SK-N-DZ (cell line): ENCODE data around the gene KLHDC8B. TPM values are rescaled to one million over a fixed set of nuclear protein-coding genes. Genes with fewer than 3 reads are reported as not detected.

Source experiments
- DNase-seq: peaks from one replicate; pipeline ENCODE4 v3.0.0-alpha.2; 2015; ENCODE audit warnings: low spot score
- polyA plus RNA-seq, 2 experiments: library from polyadenylated mRNA; depleted of rRNA; stranded (reverse); fragments of >200 nt; gene quantifications; 2 replicates each; pipeline ENCODE4 v1.2.3, GENCODE V29; 2014

KLHDC8B gene
- polyA plus RNA-seq (2014; cell fraction: cytosol; rRNA removed): 43.5 and 46.8 TPM in 2 replicates
- polyA plus RNA-seq (2014; cell fraction: nucleus; rRNA removed): 60.2 and 63.4 TPM in 2 replicates

DNA sequence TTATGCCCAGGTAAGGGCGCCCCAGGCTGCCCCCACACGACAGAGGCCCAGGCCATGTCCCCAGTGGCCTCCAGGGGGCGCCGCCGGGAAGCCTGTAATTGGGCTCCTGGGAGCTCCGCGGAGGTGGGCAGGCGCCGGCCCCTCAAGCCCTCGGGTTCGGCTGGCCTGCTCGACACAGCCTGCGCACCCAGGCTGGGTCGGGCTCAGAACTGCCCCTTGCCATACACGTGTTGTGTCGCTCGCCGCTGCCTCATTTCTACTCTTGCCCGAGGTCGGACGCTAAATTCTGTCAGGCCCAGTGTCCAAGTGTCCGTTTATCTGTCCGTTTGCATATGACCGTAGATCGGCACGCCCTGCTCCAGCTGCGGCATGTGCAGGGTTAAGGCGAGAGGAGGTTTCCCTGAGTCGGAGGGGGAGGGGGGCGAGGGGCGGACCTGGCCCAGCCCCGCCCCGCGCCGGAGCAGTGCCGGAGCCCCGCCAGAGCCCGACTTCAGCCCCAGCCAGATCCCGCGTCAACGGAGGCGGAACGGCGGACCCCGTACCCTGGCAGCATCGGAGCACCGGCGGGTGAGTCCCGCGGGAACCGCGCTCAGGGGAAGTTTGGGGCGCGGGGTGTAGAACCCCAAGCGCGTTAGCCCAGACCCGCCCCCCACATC lies at the start of gene KLHDC8B:
KLHDC8B (plus strand) TSS at position 480 of the 656 bp plus-strand sequence. CDS start 1,172 bp downstream, outside the sequence.
- peak; percentile 87 for DNase-seq

DNA sequence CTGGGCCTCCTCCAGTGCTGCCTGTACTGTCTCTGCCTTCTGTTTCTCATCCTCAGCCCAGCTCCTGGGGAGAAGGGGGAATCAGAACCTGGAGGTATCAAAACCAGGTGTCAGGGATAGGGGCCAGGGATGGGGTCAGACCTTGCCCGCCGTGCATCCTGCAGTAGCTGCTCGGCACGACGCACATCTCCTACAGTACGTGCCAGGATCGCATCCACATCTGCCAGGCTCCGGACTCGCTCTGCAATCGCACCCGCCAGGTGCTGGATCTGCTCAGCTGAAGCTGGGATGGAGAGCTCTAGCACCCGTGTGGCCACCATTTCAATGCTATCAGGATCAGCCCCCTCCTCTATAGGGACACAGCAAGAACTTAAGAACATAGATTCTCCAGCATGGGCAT lies 49.4 kb upstream of the KLHDC8B start:
- DNase-seq: no peak

DNA sequence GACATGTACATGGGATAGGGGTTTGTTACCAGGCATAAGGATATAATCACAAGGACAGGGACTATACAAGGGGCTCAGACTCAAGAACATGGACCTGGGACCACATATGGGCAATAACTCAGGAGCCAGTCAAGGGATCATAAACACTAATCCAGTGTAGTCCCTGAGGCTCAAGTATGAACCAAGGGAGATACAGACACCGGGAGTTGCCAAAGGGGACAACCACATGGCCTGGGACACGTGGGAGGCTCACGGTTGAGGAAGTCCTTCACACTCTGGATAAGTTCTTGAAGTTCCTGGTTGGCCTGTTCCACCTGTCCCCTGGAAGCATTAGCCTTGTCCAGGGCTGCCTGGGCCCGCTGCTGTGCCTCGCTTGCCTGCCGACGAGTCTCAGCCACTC lies 48.9 kb upstream of the KLHDC8B start:
- no peak for DNase-seq

DNA sequence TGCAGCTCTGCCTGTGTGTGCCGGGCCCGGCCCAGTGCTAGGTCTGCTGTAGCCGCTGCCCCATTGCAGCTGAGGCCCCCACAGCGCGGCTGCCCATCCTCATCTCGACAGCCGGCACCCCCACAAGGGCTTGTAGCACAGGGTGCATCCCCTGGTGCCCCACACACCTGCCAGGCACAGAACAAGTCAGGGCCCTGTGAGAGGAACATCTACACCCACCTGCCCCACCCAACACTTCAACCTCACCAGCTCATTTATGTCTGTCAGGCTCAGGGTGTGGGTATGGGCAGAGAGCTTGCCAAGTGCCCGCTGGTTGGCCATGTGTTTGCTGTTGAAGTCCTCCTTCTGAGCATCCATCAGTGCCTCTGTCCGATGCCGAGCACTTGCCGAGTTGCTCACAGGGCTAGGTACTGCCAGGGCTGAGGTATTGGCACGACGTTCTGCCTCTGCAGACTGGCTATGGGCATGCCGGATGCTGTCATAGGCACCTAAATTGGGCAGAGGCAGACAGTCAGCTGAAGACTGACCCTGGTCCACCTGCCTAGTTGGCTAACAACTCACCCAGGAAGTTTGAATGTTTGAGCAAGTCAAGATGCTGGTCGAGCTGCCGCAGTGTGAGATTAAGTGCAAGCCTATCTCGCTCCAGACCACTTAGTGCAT lies 48.4 kb upstream of the KLHDC8B start:
- no peak for DNase-seq

DNA sequence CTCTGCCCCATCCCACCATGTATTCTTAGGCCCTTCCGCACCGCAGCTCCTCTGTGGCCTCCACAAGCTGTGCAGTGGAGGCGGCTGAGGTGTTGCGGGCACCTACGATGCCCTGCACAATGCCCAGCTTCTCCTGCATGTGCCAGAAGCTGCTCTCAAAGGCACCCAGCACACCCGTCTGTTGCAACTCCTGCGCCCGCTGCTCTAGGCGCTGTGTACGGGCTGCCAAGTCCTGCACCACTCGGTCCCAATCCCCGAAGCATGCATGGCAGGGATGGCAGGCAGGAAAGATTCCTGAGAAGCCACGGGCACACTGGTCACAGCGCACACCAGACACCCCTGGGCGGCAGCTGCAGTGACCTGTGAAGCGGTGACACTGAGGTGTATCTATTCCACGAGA lies 47.7 kb upstream of the KLHDC8B start:
- DNase-seq: no peak

DNA sequence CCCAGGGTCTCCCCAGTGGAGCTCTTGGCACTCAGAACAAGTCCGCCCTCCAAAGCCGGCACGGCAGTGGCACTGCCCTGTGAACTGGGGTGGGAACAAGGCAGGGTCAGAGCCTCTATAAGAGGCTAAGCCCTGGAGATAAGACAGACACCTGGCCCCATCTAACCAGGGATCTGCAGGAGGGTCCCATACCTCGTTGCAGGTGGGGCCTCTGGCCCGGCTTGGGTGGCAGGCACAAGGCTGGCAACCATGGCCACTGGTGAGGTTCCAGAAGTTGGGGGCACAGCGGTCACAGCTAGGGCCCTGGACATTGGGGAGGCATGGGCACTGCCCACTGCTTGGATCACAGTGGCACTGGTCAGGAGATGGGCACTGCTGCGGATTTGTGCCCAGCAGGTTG lies 47.2 kb upstream of the KLHDC8B start:
- no peak for DNase-seq

DNA sequence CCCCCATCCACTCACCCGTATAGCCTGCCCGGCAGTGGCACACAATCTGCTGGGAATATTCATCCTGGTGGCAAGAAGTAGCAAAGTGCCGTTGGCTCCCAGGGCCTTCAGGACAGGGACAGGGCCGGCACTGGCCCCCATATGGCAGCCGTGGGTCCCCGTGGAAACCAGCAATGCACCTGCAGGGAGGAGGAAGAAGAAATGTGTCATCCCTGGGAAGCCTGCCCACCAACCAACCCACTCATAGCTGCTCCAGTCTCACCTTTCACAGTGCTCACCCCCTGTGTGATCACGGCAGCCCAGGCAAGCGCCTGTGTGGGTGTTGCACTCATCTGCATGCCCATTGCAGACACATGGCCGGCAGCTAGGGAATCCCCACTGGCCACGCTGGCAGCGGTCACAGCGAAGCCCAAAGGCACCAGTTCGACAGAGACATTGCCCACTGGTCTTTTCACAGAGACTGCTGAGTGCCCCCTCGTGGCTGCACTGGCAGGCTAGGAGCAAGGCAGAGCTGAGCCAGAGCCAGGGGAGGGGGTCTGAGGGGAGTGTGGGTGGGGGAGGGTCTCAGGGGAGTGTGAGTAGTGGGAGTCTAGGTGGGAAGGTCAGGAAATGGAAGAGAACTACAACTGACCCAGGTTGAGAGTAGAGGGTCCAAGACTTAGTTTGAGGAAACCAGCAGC lies 46.3 kb upstream of the KLHDC8B start:
- DNase-seq: no peak

DNA sequence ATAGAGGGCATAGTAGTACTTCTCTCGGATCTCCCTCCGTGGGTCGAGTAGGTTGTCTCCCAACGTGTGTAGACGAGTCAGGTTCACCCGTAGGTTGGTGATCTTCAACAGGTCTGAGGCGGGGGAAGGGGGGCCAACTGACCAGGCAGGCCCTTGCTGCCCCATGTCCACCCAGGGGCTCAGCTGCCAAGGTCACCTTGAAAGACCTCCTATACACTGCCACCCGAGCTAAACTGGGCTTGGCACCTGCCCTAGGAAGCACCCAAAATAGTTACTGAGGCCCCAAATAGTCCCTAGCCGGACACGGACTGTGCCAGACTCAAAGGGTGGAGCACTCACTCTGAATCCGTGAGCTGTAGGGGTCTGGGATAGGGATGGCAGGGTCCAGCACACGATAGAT lies 40.4 kb upstream of the KLHDC8B start:
- DNase-seq: no peak

DNA sequence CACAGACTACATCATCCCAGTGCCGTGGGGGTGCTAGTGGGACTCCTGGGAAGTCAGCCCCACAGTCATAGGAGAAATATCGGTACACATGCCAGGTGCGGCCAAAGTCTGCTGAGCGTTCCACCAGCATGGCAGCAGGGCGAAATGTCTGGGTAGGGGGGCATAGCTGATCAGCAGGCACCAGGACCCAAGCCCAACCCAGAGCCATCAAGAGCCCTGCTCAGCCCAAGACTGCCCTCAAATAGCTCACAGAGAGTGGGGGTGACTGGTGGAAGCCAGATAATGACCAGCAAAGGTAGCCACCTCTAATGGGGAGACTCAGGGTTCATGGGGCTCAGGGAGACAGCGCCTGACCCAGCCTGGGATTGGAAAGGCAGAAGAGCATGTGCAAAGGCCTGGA lies 39.8 kb upstream of the KLHDC8B start:
- no peak for DNase-seq

DNA sequence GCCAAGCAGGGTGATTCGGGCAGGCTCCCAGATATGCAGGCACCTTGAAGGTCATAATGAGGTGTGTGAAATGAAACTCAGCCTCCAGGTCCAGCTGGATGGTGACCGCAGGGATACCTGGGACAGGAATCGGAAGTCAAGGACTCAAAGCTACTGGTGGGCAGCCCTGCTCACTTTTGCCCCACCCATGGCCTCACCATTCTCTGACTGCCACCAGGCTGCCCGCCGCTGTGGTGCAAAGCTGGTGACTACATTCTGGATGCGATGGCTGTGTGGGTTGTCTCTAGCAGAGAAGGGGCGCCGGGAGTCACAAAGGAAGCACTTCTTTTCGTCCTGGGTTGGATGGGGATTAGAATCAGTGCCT lies 39.3 kb upstream of the KLHDC8B start:
- no peak for DNase-seq

DNA sequence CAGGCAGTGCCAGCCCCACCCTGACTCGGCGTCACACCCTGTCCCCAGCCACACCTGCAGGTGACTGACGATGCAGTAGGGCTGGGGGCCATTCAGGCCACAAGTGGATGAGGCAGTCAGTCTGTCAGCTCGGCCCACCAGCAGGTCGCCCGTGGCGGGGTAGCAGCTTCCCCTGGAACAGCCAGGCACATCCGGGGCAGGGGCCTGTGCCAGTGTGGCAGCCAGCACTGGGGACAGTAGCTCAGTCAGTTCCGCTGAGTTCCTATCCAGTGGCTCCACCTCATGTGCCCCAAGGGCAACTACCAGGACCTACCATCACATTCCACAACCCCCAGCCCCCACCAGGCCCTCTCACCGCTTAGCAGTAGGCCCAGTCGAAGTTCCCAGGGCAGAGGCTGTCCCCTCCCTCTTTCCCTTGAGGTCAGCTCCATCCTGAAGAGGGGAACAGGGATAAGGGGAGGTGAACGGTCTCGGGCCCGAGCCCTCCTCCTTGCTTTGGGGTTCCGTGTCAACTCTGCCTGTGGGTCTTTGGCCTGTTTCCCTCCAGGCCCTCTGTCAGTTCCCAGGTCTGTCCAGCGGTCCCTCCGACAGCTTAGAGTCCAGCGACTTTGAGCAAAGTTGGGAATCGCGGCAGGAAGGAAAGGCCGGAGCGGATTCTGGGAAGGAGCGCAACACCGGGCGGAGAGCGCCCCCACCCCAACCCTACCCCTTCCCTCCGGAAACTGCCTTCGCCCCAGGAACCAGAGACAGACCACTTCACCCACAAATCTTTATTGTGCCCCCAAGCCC lies 38.8 kb upstream of the KLHDC8B start, which contains the start of gene LAMB2:
LAMB2 (minus strand) TSS at position 614 of the 789 bp plus-strand sequence; CDS start at position 431, 183 bp downstream.
- peak; percentile 54 for DNase-seq

DNA sequence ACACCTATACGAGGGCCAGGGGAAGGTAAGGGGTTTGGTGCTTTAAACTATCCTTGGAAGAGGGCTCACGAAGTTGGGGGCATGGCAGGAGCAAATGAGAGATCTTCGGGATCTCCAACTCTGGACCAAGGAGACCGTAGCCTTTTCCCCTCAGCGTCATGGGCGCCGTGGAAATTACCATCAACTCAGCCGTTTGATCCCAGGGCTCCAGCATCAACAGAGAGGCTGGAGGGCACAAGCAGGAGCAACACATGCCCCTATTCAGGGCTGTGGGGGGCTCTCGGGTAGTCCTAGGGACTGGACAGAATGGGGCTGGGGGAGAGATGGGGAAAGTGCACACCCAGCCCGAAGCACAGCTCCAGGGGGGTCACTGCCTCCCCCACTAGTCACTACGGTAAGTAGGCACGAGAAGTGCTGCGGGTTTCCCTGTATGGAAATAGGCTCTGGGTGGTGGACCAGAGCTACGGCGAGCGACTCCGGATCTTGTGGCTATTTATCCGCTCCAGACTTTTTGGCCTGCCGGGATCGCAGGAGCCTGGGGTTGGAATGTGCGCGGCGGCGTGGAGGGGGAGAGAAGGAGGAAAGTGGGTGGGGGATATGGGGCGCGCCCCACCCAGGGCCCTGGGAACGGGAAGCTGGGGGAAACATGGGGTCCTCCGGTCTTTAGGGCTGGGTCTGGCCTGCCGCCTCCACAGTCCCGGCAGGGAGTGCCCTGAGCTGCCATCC lies 38.0 kb upstream of the KLHDC8B start:
- peak; percentile 78 for DNase-seq

DNA sequence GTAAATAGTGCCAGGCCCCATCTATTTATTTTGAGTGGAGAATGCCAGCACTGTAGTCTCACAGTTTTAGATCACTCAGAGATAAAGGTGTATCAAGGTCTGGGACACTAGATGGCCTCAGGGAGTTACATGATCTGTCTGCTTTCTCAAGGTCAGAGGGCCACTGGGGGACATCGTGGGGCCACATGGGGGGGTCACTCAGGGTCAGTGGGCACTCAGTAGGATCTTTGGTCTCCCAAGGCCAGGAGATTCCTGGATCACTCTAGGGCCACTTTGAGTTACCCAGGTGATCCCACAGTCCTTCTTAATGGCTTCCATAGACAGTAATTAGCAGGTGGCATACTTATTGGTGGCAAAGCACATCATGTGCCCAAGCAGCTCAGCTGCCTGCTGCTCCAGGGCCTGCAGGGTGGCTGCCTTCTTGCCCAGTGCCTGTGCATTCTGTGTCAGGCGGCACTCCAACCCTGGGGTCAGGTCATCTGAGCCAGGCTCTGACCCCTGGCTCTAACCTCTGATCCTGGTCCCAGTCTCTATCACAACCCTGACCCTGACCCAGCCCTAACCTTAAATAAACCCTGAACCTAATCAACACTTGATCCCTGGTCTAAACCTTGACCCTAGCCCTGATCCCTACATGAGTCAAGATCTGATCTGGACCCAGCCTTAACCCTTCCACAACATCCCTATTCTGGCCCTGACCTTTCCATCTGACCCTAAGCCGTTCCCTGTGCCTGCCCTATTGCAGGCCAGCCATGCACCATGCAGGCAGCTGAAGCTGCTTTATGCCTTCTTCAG lies 36.7 kb upstream of the KLHDC8B start:
- DNase-seq: no peak

DNA sequence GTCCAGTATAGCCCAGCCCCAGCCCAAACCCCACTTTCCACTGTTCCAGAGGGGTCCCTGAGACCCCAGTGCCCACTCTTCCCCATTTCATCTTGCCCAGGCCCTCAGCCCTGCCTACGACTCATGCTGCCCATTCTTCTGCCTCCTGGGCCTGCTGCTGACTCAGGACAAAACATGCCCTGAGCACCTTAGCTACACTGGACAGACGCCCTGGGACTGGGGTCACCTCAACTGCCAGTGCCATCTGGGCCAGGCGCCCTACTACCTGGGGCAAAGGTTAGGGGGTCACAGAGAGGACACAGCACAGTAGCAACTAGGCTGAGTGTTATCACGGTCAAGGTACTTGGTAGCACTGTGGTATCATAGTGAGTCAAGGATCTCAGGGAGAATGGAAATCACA lies 35.9 kb upstream of the KLHDC8B start:
- DNase-seq: no peak

DNA sequence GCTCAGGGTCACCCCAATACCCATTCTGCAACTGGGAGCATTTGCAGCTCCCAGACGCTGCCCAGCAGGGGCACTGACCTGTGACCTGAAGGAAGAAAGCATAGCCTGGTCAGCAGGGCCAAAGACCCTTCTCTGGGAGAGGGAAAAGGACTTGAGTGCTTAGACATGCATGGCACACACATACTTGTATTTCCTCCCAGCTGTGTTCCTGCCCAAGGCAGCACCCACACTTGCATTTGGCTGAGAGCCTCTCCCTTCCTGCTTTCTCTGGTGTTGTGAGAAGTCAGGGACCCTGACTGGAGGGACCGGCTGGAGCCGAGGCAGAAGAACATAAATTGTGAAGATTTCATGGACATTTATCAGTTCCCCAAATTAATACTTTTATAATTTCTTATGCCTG lies 31.3 kb upstream of the KLHDC8B start:
- no peak for DNase-seq

DNA sequence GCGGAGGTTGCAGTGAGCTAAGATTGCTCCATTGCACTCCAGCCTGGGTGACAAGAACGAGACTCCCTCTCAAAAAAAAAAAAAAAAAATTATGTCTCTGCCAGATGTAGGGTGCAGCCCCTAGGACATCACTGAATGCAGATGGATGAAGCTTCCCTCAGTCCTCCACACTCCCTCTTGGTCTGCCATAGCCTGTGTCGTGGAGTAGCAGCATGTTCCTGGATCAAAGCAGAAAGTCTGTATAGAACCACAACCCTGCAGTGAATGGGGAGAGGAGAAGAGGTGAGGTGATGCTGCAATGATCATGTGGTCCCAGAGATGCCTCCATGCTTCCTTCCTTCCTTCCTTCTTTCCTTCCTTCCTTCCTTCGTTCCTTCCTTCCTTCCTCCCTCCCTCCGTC lies 23.2 kb upstream of the KLHDC8B start:
- DNase-seq: no peak

DNA sequence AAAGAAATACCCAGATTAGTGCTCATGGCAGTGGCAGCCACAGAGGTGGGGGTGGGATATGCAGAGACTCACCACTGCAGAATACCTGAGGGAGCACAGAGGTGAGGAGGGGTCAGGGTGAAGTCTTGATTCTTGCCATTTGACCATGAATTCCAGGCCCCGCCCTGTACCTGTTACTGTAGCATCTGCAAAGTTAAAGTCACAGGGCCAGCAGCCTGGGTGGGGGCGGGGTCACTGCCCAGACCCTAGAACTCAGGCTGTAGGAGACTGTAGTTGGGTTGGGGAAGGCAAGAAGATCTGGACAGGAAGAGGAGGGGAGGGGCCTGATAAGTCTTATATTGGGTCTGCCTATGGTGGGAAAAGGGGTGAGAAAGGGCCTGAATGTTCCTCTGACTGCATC lies 19.8 kb upstream of the KLHDC8B start:
- no peak for DNase-seq

DNA sequence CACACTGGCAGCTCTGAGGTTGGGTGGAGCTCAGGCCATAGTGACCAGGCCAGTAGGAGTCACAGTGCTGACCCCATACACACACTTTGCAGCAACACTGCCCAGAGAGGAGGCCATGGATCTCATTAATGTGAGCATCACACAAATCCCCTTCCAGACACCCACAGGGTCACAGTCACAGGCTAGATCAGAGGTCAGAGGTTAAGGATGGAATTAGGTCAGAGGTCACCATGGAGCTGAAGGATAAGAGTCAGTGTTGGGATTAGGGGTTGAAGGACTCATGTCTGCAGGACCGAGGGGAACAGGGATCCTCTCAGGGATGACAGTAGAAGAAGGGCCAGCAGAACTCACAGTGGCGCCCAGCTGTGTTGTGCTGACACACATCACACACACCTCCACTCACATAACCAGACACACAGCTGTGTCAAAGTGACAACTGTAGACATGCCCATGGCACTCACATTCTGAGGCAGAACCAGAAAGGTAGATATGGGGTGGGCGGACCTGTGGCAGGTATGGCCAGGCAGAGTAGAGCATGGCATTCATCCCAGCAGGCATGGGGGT lies 18.0 kb upstream of the KLHDC8B start:
- DNase-seq: no peak

DNA sequence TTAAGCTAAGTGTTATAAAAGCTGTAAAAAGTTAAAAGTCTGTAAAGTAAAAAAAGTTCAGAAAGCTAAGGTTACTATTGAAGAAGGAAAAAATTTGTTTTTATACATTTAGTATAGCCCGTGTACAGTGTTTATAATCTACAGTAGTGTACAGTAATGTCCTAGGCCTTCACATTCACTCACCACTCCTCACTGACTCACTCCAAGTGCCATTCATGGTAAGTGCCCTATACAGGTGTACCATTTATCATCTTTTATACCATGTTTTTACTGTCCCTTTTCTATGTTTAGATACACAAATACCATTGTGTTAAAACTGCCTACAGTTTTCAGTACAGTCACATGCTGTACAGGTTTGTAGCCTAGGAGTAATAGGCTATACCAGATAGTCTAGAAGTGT lies 14.1 kb upstream of the KLHDC8B start:
- no peak for DNase-seq

DNA sequence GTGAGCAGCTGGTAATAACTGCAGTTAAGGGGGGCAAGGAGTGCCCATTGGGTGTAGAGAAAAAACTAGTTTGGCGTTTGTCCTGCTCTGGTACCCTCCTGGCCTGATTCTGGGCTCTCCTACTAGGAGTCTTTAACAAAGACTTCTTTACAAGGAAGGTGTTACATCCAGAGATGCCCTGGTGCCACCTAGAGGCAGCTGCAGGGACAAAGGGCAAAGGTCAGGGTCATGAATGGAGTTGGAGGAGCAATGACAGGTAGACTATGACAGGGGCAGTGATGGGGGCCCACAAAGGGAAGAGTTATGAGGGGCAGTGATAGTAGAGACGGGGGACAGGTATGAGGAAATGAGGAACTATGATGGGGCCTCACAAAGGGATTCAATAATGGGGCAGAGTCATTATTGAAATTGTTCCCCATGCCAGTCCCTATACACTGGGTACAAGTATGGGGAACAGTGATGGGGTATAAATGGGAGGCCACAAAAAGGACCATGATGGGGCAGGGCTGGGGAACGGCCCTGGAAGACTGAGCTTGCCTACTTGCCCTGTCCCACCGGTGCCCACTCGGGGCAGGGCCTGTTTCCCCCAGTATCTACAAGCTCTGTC lies 13.2 kb upstream of the KLHDC8B start:
- DNase-seq: peak; percentile 49
